Left cardiac atrium (tissue), 4 donors: ENCODE data around the gene ANGPT4. TPM values are rescaled to one million over a fixed set of nuclear protein-coding genes. Genes with fewer than 3 reads are reported as not detected.
A peak's percentile ranks its signal among the peaks of the same experiment; 100 is the strongest.

Experiments used
- ATAC-seq, 2 donors: fragments of 200-7000 bp; cut with Tn5 transposase; one replicate each; pipeline ENCODE4 v1.9.1; 2020; ENCODE audit warnings: mild to moderate bottlenecking in 2 of 2, moderate library complexity in 2 of 2
- DNase-seq: peaks from one replicate; pipeline ENCODE4 v3.0.0-alpha.2; 2020
- intact Hi-C, 2 donors: fragments of 100-400 bp; cut with DNase I; formaldehyde crosslinking; loops; one replicate each; pipeline versions ENCODE4 v1.14.1 to v1.15.1; 2022 to 2023
- total RNA-seq, 2 donors: library from RNA; stranded (reverse); fragmentation: NEBNext Ultra II Directional; extraction: Animal tissue kit (Norgen Biotek cat#: 25700); gene quantifications; one replicate each; pipeline ENCODE4 v1.2.1, GENCODE V29; 2021
- donor health status: DM: no; HTN: yes; CAD: no.
- donor health status: DM: no; HTN: yes; CAD: no; lungs with severe emphysema.
- donor health status: DM: yes; HTN: yes; CAD: no.
- donor health status: Dilated cardiomyopathy.

ANGPT4 gene
- total RNA-seq, 2 donors from 2014 or later: 0.27 TPM; not detected in 1

GRCh38 chr20:944774-945410, 28.8 kb upstream of the ANGPT4 start:
- DNase-seq: no peak
- no peak for ATAC-seq
- intact Hi-C loops: no loop called here

- DNase-seq: no peak
- no peak for ATAC-seq
- intact Hi-C loops: no loop called here
Measured at GRCh38 chr20:944148-944547, 28.0 kb upstream of the ANGPT4 start.

GRCh38 chr20:942611-943010, 26.5 kb upstream of the ANGPT4 start:
- intact Hi-C loops: no loop called here
- no peak for DNase-seq
- no peak for ATAC-seq

GRCh38 chr20:940926-941325, 24.8 kb upstream of the ANGPT4 start:
- intact Hi-C loops: no loop called here
- ATAC-seq (no peak), DNase-seq (no peak)

- intact Hi-C loops: no loop called here
- no peak for DNase-seq
- ATAC-seq: no peak
Measured at GRCh38 chr20:939606-940005, 23.5 kb upstream of the ANGPT4 start.

- intact Hi-C loops: no loop called here
- no peak for DNase-seq
- ATAC-seq: no peak
Measured at GRCh38 chr20:934186-934840, 18.2 kb upstream of the ANGPT4 start.

- ATAC-seq: no peak
- intact Hi-C loops: no loop called here
- DNase-seq: no peak
Measured at GRCh38 chr20:933029-933428, 16.9 kb upstream of the ANGPT4 start.

GRCh38 chr20:931401-931800, 15.3 kb upstream of the ANGPT4 start:
- intact Hi-C loops: no loop called here
- DNase-seq (no peak), ATAC-seq (no peak)

- peak in 1 of 2 donors; percentile 50 for ATAC-seq
- intact Hi-C loops: no loop called here
- DNase-seq: no peak
Measured at GRCh38 chr20:926670-927069, 10.5 kb upstream of the ANGPT4 start.

GRCh38 chr20:925516-925915, 9.4 kb upstream of the ANGPT4 start:
- intact Hi-C loops: no loop called here
- DNase-seq: no peak
- ATAC-seq: no peak

GRCh38 chr20:924639-925038, 8.5 kb upstream of the ANGPT4 start:
- no peak for DNase-seq
- intact Hi-C loops: no loop called here
- ATAC-seq: no peak

GRCh38 chr20:922781-923180, 6.6 kb upstream of the ANGPT4 start:
- DNase-seq: no peak
- intact Hi-C loops: no loop called here
- ATAC-seq: no peak

- DNase-seq: no peak
- intact Hi-C loops: no loop called here
- no peak for ATAC-seq
Measured at GRCh38 chr20:921068-921467, 4.9 kb upstream of the ANGPT4 start.

- intact Hi-C loops: no loop called here
- ATAC-seq (no peak), DNase-seq (no peak)
Measured at GRCh38 chr20:920311-920710, 4.2 kb upstream of the ANGPT4 start.

- intact Hi-C loops: no loop called here
- DNase-seq (no peak), ATAC-seq (no peak)
Measured at GRCh38 chr20:919491-919916, 3.4 kb upstream of the ANGPT4 start.

- ATAC-seq (no peak), DNase-seq (no peak)
- intact Hi-C loops: no loop called here
Measured at GRCh38 chr20:917416-917815, 1.3 kb upstream of the ANGPT4 start.

GRCh38 chr20:916825-917224, 691 bp upstream of the ANGPT4 start:
- intact Hi-C loops: no loop called here
- ATAC-seq (no peak), DNase-seq (no peak)

GRCh38 chr20:914727-915498, 1.2 kb downstream of the ANGPT4 start:
- intact Hi-C loops: no loop called here
- no peak for ATAC-seq
- DNase-seq: no peak

GRCh38 chr20:913306-913849, 2.8 kb downstream of the ANGPT4 start:
- DNase-seq (no peak), ATAC-seq (no peak)
- intact Hi-C loops: no loop called here

GRCh38 chr20:911882-912600, 4.1 kb downstream of the ANGPT4 start:
- DNase-seq (no peak), ATAC-seq (no peak)
- intact Hi-C loops: no loop called here
